RKO (cell line): ENCODE measurements around the gene OAS3.
"Not testable (repeated sequence)": the region's sequence is repeated elsewhere in the genome, so short reads cannot be mapped to it uniquely, and the experiment has no call there.

ENCODE experiments used
- DNase-seq: peaks from one replicate; pipeline ENCODE4 v3.0.0-alpha.2; 2016; ENCODE audit warnings: low spot score

Gene OAS3

GRCh38 chr12:112937741-112938719, at the start of gene OAS3:
Gene OAS3 (plus strand): TSS chr12:112938474. CDS start chr12:112938531, 57 bp downstream.
- peak; percentile 84 for DNase-seq

- no peak for DNase-seq
Measured at GRCh38 chr12:112891093-112892024, 46.9 kb upstream of the OAS3 start.

GRCh38 chr12:112892856-112893255, 45.4 kb upstream of the OAS3 start:
- DNase-seq, result no peak

GRCh38 chr12:112894128-112894527, 44.1 kb upstream of the OAS3 start:
- DNase-seq, result no peak

- DNase-seq, result no peak
Measured at GRCh38 chr12:112898380-112898779, 39.9 kb upstream of the OAS3 start.

GRCh38 chr12:112900298-112901145, 37.8 kb upstream of the OAS3 start:
- DNase-seq, result peak; percentile 70

- no peak for DNase-seq
Measured at GRCh38 chr12:112901271-112901670, 37.0 kb upstream of the OAS3 start.

- DNase-seq, result no peak
Measured at GRCh38 chr12:112904571-112904970, 33.7 kb upstream of the OAS3 start.

- no peak for DNase-seq
Measured at GRCh38 chr12:112905451-112906089, 32.7 kb upstream of the OAS3 start.

- no peak for DNase-seq
Measured at GRCh38 chr12:112906712-112907414, 31.4 kb upstream of the OAS3 start, which contains the start of gene OAS1. Gene OAS1 (plus strand): TSS chr12:112906962. CDS start chr12:112907040, 78 bp downstream.

GRCh38 chr12:112907415-112908157, 30.7 kb upstream of the OAS3 start:
- no peak for DNase-seq

GRCh38 chr12:112908548-112908947, 29.7 kb upstream of the OAS3 start:
- no peak for DNase-seq

- no peak for DNase-seq
Measured at GRCh38 chr12:112909693-112910092, 28.6 kb upstream of the OAS3 start.

GRCh38 chr12:112913038-112913688, 25.1 kb upstream of the OAS3 start:
- DNase-seq, result no peak

- not testable (repeated sequence) for DNase-seq
Measured at GRCh38 chr12:112913888-112914287, 24.4 kb upstream of the OAS3 start.

- no peak for DNase-seq
Measured at GRCh38 chr12:112916270-112916669, 22.0 kb upstream of the OAS3 start.

- DNase-seq, result no peak
Measured at GRCh38 chr12:112919121-112919520, 19.2 kb upstream of the OAS3 start.

GRCh38 chr12:112924986-112925385, 13.3 kb upstream of the OAS3 start:
- no peak for DNase-seq

GRCh38 chr12:112926416-112927033, 11.7 kb upstream of the OAS3 start:
- not testable (repeated sequence) for DNase-seq
